CD4-positive, alpha-beta T cell treated with Interleukin-12 subunit alpha and Interleukin-12 subunit beta, for 1 hour (primary cell): ENCODE measurements around the gene ATRIP.
A peak's percentile ranks its signal among the peaks of the same experiment; 100 is the strongest.

ENCODE experiments used
- DNase-seq: peaks from one replicate; pipeline ENCODE4 v3.0.0-alpha.2; 2020

ATRIP gene

GRCh38 chr3:48505968-48506504 lies 59.5 kb downstream of the ATRIP start:
- no peak for DNase-seq

DNA sequence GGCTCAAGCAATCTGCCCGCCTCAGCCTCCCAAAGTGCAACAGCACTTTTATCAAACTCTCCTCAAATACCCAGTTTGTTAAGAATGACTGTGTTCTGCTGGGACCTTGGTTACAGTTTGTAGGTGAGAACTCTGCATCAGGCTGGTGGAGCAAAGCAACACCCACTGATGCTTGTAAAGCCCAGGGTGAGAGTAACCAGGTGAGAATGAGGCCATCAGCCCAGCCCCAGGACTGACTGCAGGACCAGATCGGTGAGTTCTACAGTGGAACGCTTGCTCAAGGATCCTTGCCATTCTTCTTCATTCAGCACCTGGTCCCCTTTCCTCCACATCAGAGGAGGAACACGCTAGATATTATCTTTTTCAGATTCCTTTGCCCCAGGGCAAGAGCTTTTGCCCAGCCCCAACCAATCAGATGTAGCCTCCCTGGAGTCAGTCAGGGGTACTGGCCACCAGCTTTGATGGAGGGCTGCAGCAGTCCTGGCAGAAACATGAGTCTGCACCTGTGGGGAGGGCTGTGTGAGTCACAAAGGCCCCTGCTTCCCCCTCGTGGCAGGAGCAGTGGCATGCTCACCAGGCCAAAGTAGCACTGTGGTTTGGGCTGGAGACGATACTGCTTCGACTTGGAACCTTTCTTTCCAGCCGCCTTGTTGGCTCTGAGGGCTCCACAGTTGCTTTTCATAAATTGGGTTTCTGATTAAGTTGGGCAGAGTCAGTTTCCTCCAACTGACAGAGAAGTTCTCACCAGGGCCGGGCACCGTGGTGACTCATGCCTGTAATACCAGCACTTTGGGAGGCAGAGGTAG lies 60.9 kb downstream of the ATRIP start:
- peak; percentile 83 for DNase-seq

DNA sequence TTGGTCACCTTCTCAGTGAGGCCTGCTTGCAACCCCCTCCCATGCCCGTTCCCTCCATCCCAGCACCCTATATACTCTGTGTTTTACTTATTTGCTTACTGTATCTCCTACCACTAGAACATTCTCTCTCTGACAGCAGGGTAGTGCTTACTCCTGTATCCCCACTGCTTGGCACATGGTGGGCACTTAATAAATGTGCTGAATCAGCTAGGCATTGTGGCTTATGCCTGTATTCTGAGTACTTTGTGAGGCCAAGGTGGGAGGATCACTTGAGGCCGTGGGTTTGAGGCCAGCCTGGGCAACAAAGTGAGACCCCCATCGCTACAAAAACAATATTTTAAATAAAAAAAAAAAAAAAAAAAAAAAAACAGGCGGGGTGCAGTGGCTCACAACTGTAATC lies 65.0 kb downstream of the ATRIP start:
- DNase-seq: no peak

DNA sequence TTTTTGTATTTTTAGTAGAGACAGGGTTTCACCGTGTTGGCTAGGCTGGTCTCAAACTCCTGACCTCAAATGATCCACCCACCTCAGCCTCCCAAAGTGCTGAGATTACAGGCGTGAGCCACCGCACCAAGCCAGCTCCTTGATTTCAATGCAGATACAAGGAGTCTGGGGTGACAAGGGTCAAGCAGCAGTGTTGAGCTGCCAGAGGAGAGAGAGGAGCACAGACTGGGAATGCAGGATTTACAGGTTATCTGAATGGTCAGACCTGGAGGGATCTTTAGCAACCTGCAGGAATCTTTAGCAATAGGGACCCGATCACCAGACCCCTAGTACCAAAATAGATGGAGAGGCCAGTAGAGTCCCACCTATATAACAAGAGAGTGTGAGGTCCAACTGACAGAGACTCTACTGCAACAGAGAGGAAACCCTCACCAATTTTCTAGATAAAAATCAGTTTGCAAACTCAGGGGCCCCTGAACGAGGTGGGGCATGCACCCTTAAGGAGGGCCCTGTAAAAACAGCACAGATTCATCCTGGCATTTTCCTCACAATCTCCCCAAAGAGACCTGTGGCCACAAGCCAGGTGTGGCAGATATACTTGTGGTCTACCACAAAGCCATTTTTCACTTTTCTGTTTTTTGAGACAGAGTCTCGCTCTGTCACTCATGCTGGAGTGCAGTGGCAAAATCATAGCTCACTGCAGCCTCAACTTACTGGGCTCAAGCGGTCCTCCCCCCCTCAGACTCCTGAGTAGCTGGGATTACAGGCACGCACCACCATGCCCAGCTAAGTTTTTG lies 68.1 kb downstream of the ATRIP start:
- DNase-seq: peak; percentile 47
